ENCODE measurements around the gene ANXA2.

GRCh38 chr15:60328852-60329443 lies 68.8 kb downstream of the ANXA2 start:
- TF ChIP-seq CTCF (conservative IDR thresholded peaks at IDR 0.05; ENCODE audit: low read length), result peak; percentile 86
- TF ChIP-seq EZH2phosphoT487 (IDR thresholded peaks at IDR 0.05; ENCODE audit: borderline replicate concordance), result no peak

Measured in Loucy (cell line).